Measurements from ENCODE around the gene TAB2. TPM values are rescaled to one million over a fixed set of nuclear protein-coding genes. Genes with fewer than 3 reads are reported as not detected.

TAB2 gene
- total and polyA plus RNA-seq, 4 experiments from 2014 or later: 27.0 to 116 (median 68.4) TPM

DNA sequence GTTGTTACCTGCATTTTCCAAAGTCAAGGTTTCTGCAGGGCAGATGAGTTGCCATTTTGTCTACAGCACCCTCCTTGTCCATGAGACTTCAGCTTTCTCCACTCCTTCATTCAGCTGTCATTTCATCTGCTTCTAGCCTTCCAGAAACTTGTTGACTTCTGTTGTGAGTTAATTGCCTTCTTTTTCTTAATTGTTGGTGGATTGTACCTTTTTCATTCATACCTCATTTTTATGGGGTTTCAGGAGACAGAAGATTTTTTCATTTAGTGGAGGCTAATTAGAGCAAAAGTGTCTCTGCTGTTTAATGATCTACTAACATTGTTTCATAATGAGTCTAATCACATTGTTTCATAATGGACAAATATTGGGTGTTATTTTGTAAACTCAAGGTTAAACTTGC lies 75.0 kb downstream of the TAB2 start:
- H3K27ac ChIP-seq (ENCODE audit: low read depth, low read length): no peak overlapping the region
- peak overlapping the region in 5 of 8 donors; percentile 8 to 49 (median 26) for H3K4me3 Mint-ChIP-seq

DNA sequence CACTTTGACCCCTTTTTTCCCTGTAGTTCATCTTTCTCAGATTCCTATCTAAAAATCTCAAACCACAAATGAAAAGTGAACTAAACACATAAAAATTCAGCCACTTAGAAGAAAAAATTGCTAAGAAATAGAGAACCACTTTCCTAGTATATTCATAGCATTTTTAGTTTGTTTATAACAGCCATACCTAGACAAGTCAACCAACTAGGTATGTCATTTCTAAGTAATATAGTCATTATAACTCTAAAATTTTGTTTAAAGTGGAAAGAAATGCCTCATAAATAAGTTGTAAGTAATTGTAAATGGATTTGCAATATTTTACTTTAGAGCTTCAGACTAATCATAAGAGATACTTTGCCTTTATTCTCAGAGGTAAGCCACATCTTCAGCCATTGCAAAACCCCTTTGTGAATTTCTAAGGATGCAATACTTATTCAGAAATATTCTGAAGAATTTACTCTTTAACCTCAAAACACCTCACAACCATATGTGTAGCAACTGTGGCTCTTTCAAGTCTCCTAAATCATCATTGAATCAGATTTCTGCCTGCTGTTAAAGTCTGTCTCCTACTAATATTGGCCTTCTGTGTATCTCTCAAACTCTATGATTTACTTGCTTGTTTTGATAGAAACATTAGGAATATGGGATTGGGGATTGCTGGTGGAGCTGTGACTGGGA lies 75.6 kb downstream of the TAB2 start:
- Histone ChIP-seq H3K27ac (ENCODE audit: low read depth, low read length) (no peak overlapping the region), H3K4me1 (ENCODE audit: insufficient read depth, low read length) (peaks cover 39% of the 10 kb centered on the region), H3K27me3 (ENCODE audit: insufficient read depth, low read length) (no peaks in the 10 kb centered on the region), H3K4me3 (ENCODE audit: low read length in 2 of 2) (no peak overlapping the region), H3K36me3 (ENCODE audit: insufficient read depth, low read length) (peaks cover 7% of the 10 kb centered on the region), H3K9me3 (ENCODE audit: control insufficient read depth in 1 of 2, low read length in 2 of 2) (no peaks in the 10 kb centered on the region)
- ChIA-PET CTCF (ENCODE audit: partially characterized antibody) (interaction anchor here (1.0 kb wide), 1 partner anchor 42 kb away, joined by 3 read pairs; no protein-coding TSS in a partner anchor), POLR2A (ENCODE audit: partially characterized antibody) (no interaction called here)
- Mint-ChIP-seq H3K27me3 (no peaks in the 10 kb centered on the region), H3K27ac (peak overlapping the region in 5 of 7 donors; percentile 3 to 70 (median 47)), H3K4me1 (peaks cover 48 to 69% (median 57%) of the 10 kb centered on the region in 4 donors), H3K9me3 (no peaks in the 10 kb centered on the region), H3K36me3 (peaks cover 60% of the 10 kb centered on the region in 2 donors), H3K4me3 (peak overlapping the region in 4 of 8 donors; percentile 30 to 42 (median 36))
- no peak for DNase-seq
- intact Hi-C loops (cut with micrococcal nuclease): no loop called here

More for the DNA sequence above, 75.0 kb downstream of the TAB2 start:
- Mint-ChIP-seq H3K36me3 (peaks cover 60 to 62% of the 10 kb centered on the region in 2 donors), H3K27ac (peak overlapping the region in 5 of 7 donors; percentile 2 to 79 (median 13)), H3K27me3 (no peaks in the 10 kb centered on the region), H3K4me1 (peaks cover 50 to 74% (median 62%) of the 10 kb centered on the region in 4 donors), H3K9me3 (no peaks in the 10 kb centered on the region)
- POLR2A ChIA-PET (ENCODE audit: partially characterized antibody): no interaction called here
- Histone ChIP-seq H3K4me3 (ENCODE audit: low read length in 2 of 2) (no peak overlapping the region), H3K36me3 (ENCODE audit: insufficient read depth, low read length) (peaks cover 1% of the 10 kb centered on the region), H3K27me3 (ENCODE audit: insufficient read depth, low read length) (no peaks in the 10 kb centered on the region), H3K4me1 (ENCODE audit: insufficient read depth, low read length) (peaks cover 45% of the 10 kb centered on the region), H3K9me3 (ENCODE audit: control insufficient read depth in 1 of 2, low read length in 2 of 2) (no peaks in the 10 kb centered on the region)
- no peak for DNase-seq
- CTCF ChIA-PET (ENCODE audit: partially characterized antibody): interaction anchor here (1.0 kb wide), 1 partner anchor 42 kb away, joined by 3 read pairs; no protein-coding TSS in a partner anchor
- intact Hi-C loops (cut with micrococcal nuclease): no loop called here

DNA sequence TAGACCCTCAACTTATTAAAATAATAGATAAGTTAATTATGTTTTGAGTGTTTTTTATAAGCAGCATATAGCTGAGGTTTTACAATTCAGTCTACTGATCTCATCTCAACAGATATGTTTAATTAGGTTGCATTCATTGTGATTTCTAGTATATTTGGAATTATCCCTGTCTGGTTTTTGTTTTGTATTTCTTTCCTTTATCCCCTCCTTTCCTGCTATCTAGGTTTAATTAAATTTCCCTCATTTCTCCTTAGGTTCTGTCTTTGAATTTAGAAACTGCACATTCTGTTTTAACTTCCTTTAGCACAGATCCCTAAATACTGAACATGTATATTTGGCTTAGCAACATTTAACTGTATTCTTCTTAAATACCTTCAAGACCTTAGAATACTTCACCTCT lies 77.7 kb downstream of the TAB2 start:
- Histone ChIP-seq H3K4me1 (ENCODE audit: insufficient read depth, low read length) (peaks cover 37% of the 10 kb centered on the region), H3K9me3 (ENCODE audit: control insufficient read depth in 1 of 2, low read length in 2 of 2) (no peaks in the 10 kb centered on the region), H3K27ac (ENCODE audit: low read depth, low read length) (no peak overlapping the region), H3K36me3 (ENCODE audit: insufficient read depth, low read length) (peaks cover 23% of the 10 kb centered on the region), H3K27me3 (ENCODE audit: insufficient read depth, low read length) (no peaks in the 10 kb centered on the region), H3K4me3 (ENCODE audit: low read length in 2 of 2) (no peak overlapping the region)
- ChIA-PET CTCF (ENCODE audit: partially characterized antibody) (no interaction called here), POLR2A (ENCODE audit: partially characterized antibody) (no interaction called here)
- no peaks in the 10 kb centered on the region for H3K9me3 Mint-ChIP-seq
- intact Hi-C loops (cut with micrococcal nuclease): no loop called here
- no peak overlapping the region for H3K4me3 Mint-ChIP-seq
- no peak for DNase-seq
- peaks cover 46 to 60% (median 53%) of the 10 kb centered on the region in 4 donors for H3K4me1 Mint-ChIP-seq
- H3K36me3 Mint-ChIP-seq: peaks cover 65 to 67% of the 10 kb centered on the region in 2 donors
- peak overlapping the region in 4 of 7 donors; percentile 1 to 33 (median 10) for H3K27ac Mint-ChIP-seq
- no peaks in the 10 kb centered on the region for H3K27me3 Mint-ChIP-seq

DNA sequence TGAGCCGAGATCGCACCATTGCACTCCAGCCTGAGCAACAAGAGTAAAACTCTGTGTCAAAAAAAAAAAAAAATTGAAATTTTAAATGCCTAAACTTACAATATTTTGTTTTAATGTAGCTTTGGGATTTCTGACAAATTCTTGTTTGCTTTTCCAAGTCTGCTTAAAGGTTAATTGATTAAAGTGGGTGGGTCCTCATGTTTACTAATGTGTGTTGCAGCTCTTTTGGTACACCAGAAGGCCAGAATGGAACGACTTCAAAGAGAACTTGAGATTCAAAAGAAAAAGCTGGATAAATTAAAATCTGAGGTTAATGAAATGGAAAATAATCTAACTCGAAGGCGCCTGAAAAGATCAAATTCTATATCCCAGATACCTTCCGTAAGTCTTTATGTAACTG lies 79.9 kb downstream of the TAB2 start:
- ChIA-PET CTCF (ENCODE audit: partially characterized antibody) (no interaction called here), POLR2A (ENCODE audit: partially characterized antibody) (interaction anchor here (0.6 kb wide), 1 partner anchor 331 kb away, joined by 3 read pairs; no protein-coding TSS in a partner anchor)
- H3K4me1 ChIP-seq (ENCODE audit: insufficient read depth, low read length): peaks cover 26% of the 10 kb centered on the region
- intact Hi-C loops (cut with micrococcal nuclease): no loop called here
- H3K27me3 ChIP-seq (ENCODE audit: insufficient read depth, low read length): no peaks in the 10 kb centered on the region
- Mint-ChIP-seq H3K36me3 (peaks cover 67% of the 10 kb centered on the region in 2 donors), H3K27me3 (no peaks in the 10 kb centered on the region), H3K4me1 (peaks cover 35 to 42% (median 39%) of the 10 kb centered on the region in 4 donors), H3K9me3 (no peaks in the 10 kb centered on the region), H3K4me3 (no peak overlapping the region), H3K27ac (peak overlapping the region in 3 of 7 donors; percentile 26 to 86 (median 64))
- peaks cover 37% of the 10 kb centered on the region for H3K36me3 ChIP-seq (ENCODE audit: insufficient read depth, low read length)
- H3K9me3 ChIP-seq (ENCODE audit: control insufficient read depth in 1 of 2, low read length in 2 of 2): no peaks in the 10 kb centered on the region
- H3K27ac ChIP-seq (ENCODE audit: low read depth, low read length): no peak overlapping the region
- DNase-seq: no peak
- H3K4me3 ChIP-seq (ENCODE audit: low read length in 2 of 2): no peak overlapping the region

DNA sequence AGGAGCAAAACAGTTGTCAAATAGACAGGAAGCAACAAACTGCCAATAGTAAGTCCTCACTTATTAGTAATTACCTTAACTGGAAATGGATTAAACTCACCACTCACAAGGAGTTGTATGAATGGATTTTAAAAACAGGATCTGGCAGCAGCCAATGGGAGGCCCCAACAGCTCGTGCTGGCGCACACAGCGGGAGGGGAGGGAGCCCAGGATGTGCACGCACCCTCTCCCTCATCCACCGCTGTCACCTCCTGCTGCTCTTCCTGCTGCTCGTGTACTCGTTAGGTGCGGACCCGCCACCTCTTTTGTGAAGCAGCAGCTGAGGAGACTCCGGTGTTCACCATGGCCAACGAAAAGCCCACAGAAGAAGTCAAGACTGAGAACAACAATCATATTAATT lies 82.5 kb downstream of the TAB2 start, which contains the start of gene SUMO4:
SUMO4 (plus strand) TSS at position 213 of the 400 bp plus-strand sequence; CDS start at position 343, 130 bp downstream.
- POLR2A ChIA-PET (ENCODE audit: partially characterized antibody): no interaction called here
- H3K36me3 ChIP-seq (ENCODE audit: insufficient read depth, low read length): peaks cover 42% of the 10 kb centered on the region
- intact Hi-C loops (cut with micrococcal nuclease): no loop called here
- no peak within 1 kb of the TSS for H3K4me3 ChIP-seq (ENCODE audit: low read length in 2 of 2)
- H3K4me3 Mint-ChIP-seq: no peak within 1 kb of the TSS
- no peak for DNase-seq
- H3K9me3 Mint-ChIP-seq: no peaks in the 10 kb centered on the region
- CTCF ChIA-PET (ENCODE audit: partially characterized antibody): interaction anchor here (2.4 kb wide), 1 partner anchor 32 kb away, joined by 7 read pairs; no protein-coding TSS in a partner anchor
- H3K4me1 Mint-ChIP-seq: peaks cover 15 to 27% (median 20%) of the 10 kb centered on the region in 4 donors
- H3K9me3 ChIP-seq (ENCODE audit: control insufficient read depth in 1 of 2, low read length in 2 of 2): no peaks in the 10 kb centered on the region
- peaks cover 69 to 72% of the 10 kb centered on the region in 2 donors for H3K36me3 Mint-ChIP-seq
- H3K27me3 Mint-ChIP-seq: no peaks in the 10 kb centered on the region
- H3K27ac Mint-ChIP-seq: peak within 1 kb of the TSS in 3 of 7 donors; percentile 59 to 82 (median 64)
- no peak within 1 kb of the TSS for H3K27ac ChIP-seq (ENCODE audit: low read depth, low read length)
- H3K27me3 ChIP-seq (ENCODE audit: insufficient read depth, low read length): no peaks in the 10 kb centered on the region
- H3K4me1 ChIP-seq (ENCODE audit: insufficient read depth, low read length): peaks cover under 1% of the 10 kb centered on the region

DNA sequence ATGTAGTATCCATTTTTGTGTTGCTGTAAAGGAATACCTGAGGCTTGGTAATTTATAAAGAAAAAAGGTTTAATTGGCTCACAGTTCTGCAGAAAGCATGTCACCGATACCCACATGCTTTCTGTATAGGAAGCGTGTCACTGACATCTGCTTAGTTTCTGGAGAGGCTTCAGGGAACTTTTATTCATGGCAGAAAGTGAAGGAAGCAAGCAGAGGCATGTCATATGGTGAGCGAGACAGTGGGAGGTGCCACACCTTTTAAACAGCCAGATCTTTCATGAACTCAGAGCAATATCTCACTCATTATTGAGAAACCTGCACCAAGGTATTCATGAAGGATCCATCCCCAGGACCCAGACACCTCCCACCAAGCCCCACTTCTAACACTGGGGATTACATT lies 86.0 kb downstream of the TAB2 start:
- H3K36me3 ChIP-seq (ENCODE audit: insufficient read depth, low read length): peaks cover 48% of the 10 kb centered on the region
- Mint-ChIP-seq H3K36me3 (peaks cover 54 to 66% of the 10 kb centered on the region in 2 donors), H3K27me3 (no peaks in the 10 kb centered on the region), H3K4me3 (no peak overlapping the region), H3K4me1 (peaks cover 3 to 18% (median 12%) of the 10 kb centered on the region in 4 donors), H3K27ac (peak overlapping the region in 3 of 7 donors; percentile 4 to 87 (median 63)), H3K9me3 (no peaks in the 10 kb centered on the region)
- H3K27ac ChIP-seq (ENCODE audit: low read depth, low read length): no peak overlapping the region
- intact Hi-C loops (cut with micrococcal nuclease): no loop called here
- no peaks in the 10 kb centered on the region for H3K4me1 ChIP-seq (ENCODE audit: insufficient read depth, low read length)
- ChIA-PET CTCF (ENCODE audit: partially characterized antibody) (no interaction called here), POLR2A (ENCODE audit: partially characterized antibody) (no interaction called here)
- no peak for DNase-seq
- no peaks in the 10 kb centered on the region for H3K9me3 ChIP-seq (ENCODE audit: control insufficient read depth in 1 of 2, low read length in 2 of 2)
- no peak overlapping the region for H3K4me3 ChIP-seq (ENCODE audit: low read length in 2 of 2)
- no peaks in the 10 kb centered on the region for H3K27me3 ChIP-seq (ENCODE audit: insufficient read depth, low read length)
